HEK293T (cell line): ENCODE results near the gene MIR17HG.

Source experiments
- BHLHE40 ChIP-seq: fragments of 450-650 bp; IDR thresholded peaks from 2 replicates; pipeline ENCODE4 v1.6.1; 2016; ENCODE audit warnings: mild to moderate bottlenecking, moderate library complexity, borderline replicate concordance
- FOXA1 ChIP-seq: fragments of 450-650 bp; IDR thresholded peaks from 2 replicates; pipeline ENCODE4 v1.6.1; 2016; ENCODE audit warnings: mild to moderate bottlenecking
- FOXK2 ChIP-seq: fragments of 450-650 bp; IDR thresholded peaks from 2 replicates; pipeline ENCODE4 v1.6.1; 2016; ENCODE audit warnings: mild to moderate bottlenecking
- FOXM1 ChIP-seq: fragments of 450-650 bp; IDR thresholded peaks from 2 replicates; pipeline ENCODE4 v1.6.1; 2017; ENCODE audit warnings: mild to moderate bottlenecking, borderline replicate concordance
- LEF1 ChIP-seq: fragments of 450-650 bp; IDR thresholded peaks from 2 replicates; pipeline ENCODE4 v1.6.1; 2017; ENCODE audit warnings: mild to moderate bottlenecking, borderline replicate concordance
- NFRKB ChIP-seq: fragments of 450-650 bp; IDR thresholded peaks from 2 replicates; pipeline ENCODE4 v1.6.1; 2016; ENCODE audit warnings: mild to moderate bottlenecking, moderate library complexity
- PKNOX1 ChIP-seq: fragments of 450-650 bp; IDR thresholded peaks from 2 replicates; pipeline ENCODE4 v1.6.1; 2016
- SP1 ChIP-seq: fragments of 450-650 bp; IDR thresholded peaks from 2 replicates; pipeline ENCODE4 v1.6.1; 2017
- TARDBP ChIP-seq: fragments of 450-650 bp; IDR thresholded peaks from 2 replicates; pipeline ENCODE4 v1.6.1; 2016
- ZNF384 ChIP-seq: fragments of 450-650 bp; IDR thresholded peaks from 2 replicates; pipeline ENCODE4 v1.6.1; 2016

DNA sequence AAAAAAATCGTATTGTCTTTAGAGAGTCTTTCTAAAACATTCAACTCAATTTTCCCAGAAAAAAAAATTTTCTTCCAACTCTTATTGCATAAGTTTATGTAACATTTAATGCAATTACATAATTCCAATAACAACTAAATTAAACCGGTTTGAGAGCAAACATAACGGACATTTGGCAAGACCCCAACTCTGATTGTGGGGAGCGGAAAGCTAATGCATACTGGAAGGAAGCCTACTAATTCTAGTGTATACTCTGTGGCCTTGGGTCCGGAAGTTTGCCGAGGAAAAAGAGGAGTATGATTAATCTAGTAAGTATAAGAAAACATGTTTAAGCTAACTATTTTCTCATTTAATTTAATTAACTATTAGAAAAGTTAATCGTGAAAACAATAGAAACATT lies 21.3 kb upstream of the MIR17HG start:
- TF ChIP-seq SP1: no peak
- no peak for TF ChIP-seq FOXA1
- no peak for TF ChIP-seq FOXM1
- TF ChIP-seq NFRKB: no peak
- TF ChIP-seq FOXK2: no peak
- TF ChIP-seq TARDBP: no peak
- no peak for TF ChIP-seq BHLHE40
- no peak for TF ChIP-seq ZNF384
- no peak for TF ChIP-seq LEF1
- no peak for TF ChIP-seq PKNOX1
